MM.1S (cell line): ENCODE measurements around the gene KIAA1328.

ENCODE experiments used
- DNase-seq: peaks from one replicate; pipeline ENCODE4 v3.0.0-alpha.2; 2015
- H2AFZ ChIP-seq: fragments of 300-600 bp; sonication (generic); 2 replicates; pipeline ENCODE4 v1.6.0; 2016; ENCODE audit warnings: antibody characterized with exemption, low read length
- H3F3A ChIP-seq: fragments of 300-600 bp; sonication (generic); 2 replicates; pipeline ENCODE4 v1.6.1; 2016; ENCODE audit warnings: mild to moderate bottlenecking, antibody characterized with exemption, low read length, moderate library complexity, mixed read lengths; ENCODE audit not compliant: insufficient read depth
- H3K27ac ChIP-seq: fragments of 300-600 bp; sonication (generic); 2 replicates; pipeline ENCODE4 v1.5.1; 2016; ENCODE audit warnings: mild to moderate bottlenecking, low read length
- H3K27me3 ChIP-seq: fragments of 300-600 bp; sonication (generic); replicated peaks from 2 replicates; pipeline ENCODE4 v1.6.0; 2016; ENCODE audit warnings: low read length; ENCODE audit not compliant: insufficient read depth
- H3K36me3 ChIP-seq: fragments of 300-600 bp; sonication (generic); replicated peaks from 2 replicates; pipeline ENCODE4 v1.6.1; 2016; ENCODE audit warnings: mild to moderate bottlenecking, low read length, mixed read lengths; ENCODE audit not compliant: insufficient read depth
- H3K4me1 ChIP-seq: fragments of 300-600 bp; sonication (generic); 2 replicates; pipeline ENCODE4 v1.6.1; 2016; ENCODE audit warnings: low read length, mixed read lengths
- H3K4me2 ChIP-seq: fragments of 300-600 bp; sonication (generic); 2 replicates; pipeline ENCODE4 v1.6.0; 2016; ENCODE audit warnings: low read depth, low read length
- H3K4me3 ChIP-seq: fragments of 300-600 bp; sonication (generic); 2 replicates; pipeline ENCODE4 v1.5.1; 2016; ENCODE audit warnings: low read length, mixed read lengths
- H3K79me2 ChIP-seq: fragments of 300-600 bp; sonication (generic); 2 replicates; pipeline ENCODE4 v1.6.1; 2016; ENCODE audit warnings: mixed run types, low read length, mixed read lengths
- H3K9ac ChIP-seq: fragments of 300-600 bp; sonication (generic); 2 replicates; pipeline ENCODE4 v1.6.1; 2016; ENCODE audit warnings: low read length, mixed read lengths
- H3K9me2 ChIP-seq: fragments of 300-600 bp; sonication (generic); replicated peaks from 2 replicates; pipeline ENCODE4 v1.6.1; 2016; ENCODE audit warnings: mild to moderate bottlenecking, low read length, mixed read lengths; ENCODE audit not compliant: insufficient read depth
- H3K9me3 ChIP-seq: fragments of 300-600 bp; sonication (generic); replicated peaks from 2 replicates; pipeline ENCODE4 v1.6.1; 2016; ENCODE audit warnings: mild to moderate bottlenecking, low read length, mixed read lengths; ENCODE audit not compliant: insufficient read depth
- H4K20me1 ChIP-seq: fragments of 300-600 bp; sonication (generic); 2 replicates; pipeline ENCODE4 v1.6.1; 2016; ENCODE audit warnings: mild to moderate bottlenecking, low read length, moderate library complexity, mixed read lengths; ENCODE audit not compliant: insufficient read depth
- CTCF ChIP-seq: fragments of 300-600 bp; sonication (generic); IDR thresholded peaks from 2 replicates; pipeline ENCODE4 v1.5.1; 2016; ENCODE audit warnings: antibody characterized with exemption, low read length, mixed read lengths
- EZH2 ChIP-seq: fragments of 300-600 bp; sonication (generic); optimal IDR thresholded peaks from 2 replicates; pipeline ENCODE3; 2017; ENCODE audit warnings: low read depth, mild to moderate bottlenecking, antibody characterized with exemption, low read length, mixed read lengths
- EZH2phosphoT487 ChIP-seq: fragments of 300-600 bp; sonication (generic); IDR thresholded peaks from 2 replicates; pipeline ENCODE4 v1.6.1; 2018; ENCODE audit warnings: antibody characterized with exemption, low read length

Gene KIAA1328

GRCh38 chr18:37122877-37123276 lies 293.9 kb downstream of the KIAA1328 start:
- Histone ChIP-seq H3K9me3 (no peaks in the 10 kb centered on the region), H3F3A (no peaks in the 10 kb centered on the region), H3K36me3 (no peaks in the 10 kb centered on the region), H3K79me2 (no peaks in the 10 kb centered on the region), H2AFZ (no peak overlapping the region), H3K4me1 (no peaks in the 10 kb centered on the region), H3K9me2 (no peaks in the 10 kb centered on the region), H3K4me3 (no peak overlapping the region), H3K9ac (no peak overlapping the region), H3K4me2 (no peak overlapping the region), H3K27me3 (no peaks in the 10 kb centered on the region), H3K27ac (no peak overlapping the region), H4K20me1 (no peaks in the 10 kb centered on the region)
- TF ChIP-seq EZH2phosphoT487 = no peak
- TF ChIP-seq CTCF = no peak
- TF ChIP-seq EZH2 = no peak
- DNase-seq = no peak

- TF ChIP-seq CTCF (no peak), EZH2 (no peak), EZH2phosphoT487 (no peak)
- Histone ChIP-seq H3K27me3 (no peaks in the 10 kb centered on the region), H4K20me1 (no peaks in the 10 kb centered on the region), H3K9me3 (no peaks in the 10 kb centered on the region), H3K4me3 (no peak overlapping the region), H3K36me3 (no peaks in the 10 kb centered on the region), H3K9me2 (no peaks in the 10 kb centered on the region), H2AFZ (no peak overlapping the region), H3K27ac (no peak overlapping the region), H3K4me2 (no peak overlapping the region), H3K79me2 (no peaks in the 10 kb centered on the region), H3K9ac (no peak overlapping the region), H3K4me1 (no peaks in the 10 kb centered on the region), H3F3A (no peaks in the 10 kb centered on the region)
- no peak for DNase-seq
These were observed 295.6 kb downstream of the KIAA1328 start for GRCh38 chr18:37124516-37124915.

GRCh38 chr18:37135177-37135576 lies 306.2 kb downstream of the KIAA1328 start:
- no peak for DNase-seq
- H3K9me2 ChIP-seq = no peaks in the 10 kb centered on the region
- H3K27ac ChIP-seq = no peak overlapping the region
- no peaks in the 10 kb centered on the region for H3K79me2 ChIP-seq
- H2AFZ ChIP-seq = no peak overlapping the region
- no peaks in the 10 kb centered on the region for H3K27me3 ChIP-seq
- no peaks in the 10 kb centered on the region for H3K4me1 ChIP-seq
- H3K9me3 ChIP-seq = no peaks in the 10 kb centered on the region
- no peak overlapping the region for H3K4me2 ChIP-seq
- no peak overlapping the region for H3K4me3 ChIP-seq
- H3K9ac ChIP-seq = no peak overlapping the region
- H4K20me1 ChIP-seq = no peaks in the 10 kb centered on the region
- H3F3A ChIP-seq = no peaks in the 10 kb centered on the region
- TF ChIP-seq EZH2phosphoT487 = no peak
- no peak for TF ChIP-seq CTCF
- TF ChIP-seq EZH2 = no peak
- no peaks in the 10 kb centered on the region for H3K36me3 ChIP-seq

GRCh38 chr18:37138456-37138855 lies 309.5 kb downstream of the KIAA1328 start:
- no peaks in the 10 kb centered on the region for H3K9me2 ChIP-seq
- DNase-seq = no peak
- no peaks in the 10 kb centered on the region for H3K79me2 ChIP-seq

More at GRCh38 chr18:37138456-37138855, 309.5 kb downstream of the KIAA1328 start:
- Histone ChIP-seq H3F3A (no peaks in the 10 kb centered on the region), H4K20me1 (no peaks in the 10 kb centered on the region), H3K27me3 (no peaks in the 10 kb centered on the region), H3K27ac (no peak overlapping the region), H3K4me3 (no peak overlapping the region), H3K4me2 (no peak overlapping the region), H3K9me3 (no peaks in the 10 kb centered on the region), H3K9ac (no peak overlapping the region), H2AFZ (no peak overlapping the region), H3K4me1 (no peaks in the 10 kb centered on the region), H3K36me3 (no peaks in the 10 kb centered on the region)
- TF ChIP-seq EZH2 (no peak), EZH2phosphoT487 (no peak), CTCF (no peak)
